ENCODE results near the gene CCDC192.

DNA sequence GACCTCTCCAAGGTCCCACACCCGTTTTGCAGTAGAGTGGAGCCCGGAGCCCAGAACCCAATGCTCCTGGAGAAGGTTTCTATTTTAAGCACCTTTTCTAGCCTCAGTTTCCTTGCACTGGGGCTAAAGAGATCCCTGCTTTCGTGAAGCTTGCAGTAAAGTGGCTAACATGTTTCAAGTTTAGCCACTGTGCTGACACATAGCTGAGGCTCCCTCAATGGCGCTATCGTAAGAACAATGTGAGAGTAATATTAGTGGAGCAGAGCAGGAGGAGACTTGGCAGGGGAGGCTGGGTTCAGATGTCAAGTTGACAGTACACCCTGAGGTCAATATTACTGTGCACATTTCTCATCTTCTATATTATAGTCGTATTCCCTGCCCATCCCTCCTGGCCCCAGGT, 46.4 kb upstream of the CCDC192 start:
- no peak for TF ChIP-seq MXI1 (conservative IDR thresholded peaks at IDR 0.05; ENCODE audit: poor library complexity, severe bottlenecking)
- TF ChIP-seq SMC3 (conservative IDR thresholded peaks at IDR 0.05; ENCODE audit: poor library complexity): no peak
- TF ChIP-seq, protein P1, sequence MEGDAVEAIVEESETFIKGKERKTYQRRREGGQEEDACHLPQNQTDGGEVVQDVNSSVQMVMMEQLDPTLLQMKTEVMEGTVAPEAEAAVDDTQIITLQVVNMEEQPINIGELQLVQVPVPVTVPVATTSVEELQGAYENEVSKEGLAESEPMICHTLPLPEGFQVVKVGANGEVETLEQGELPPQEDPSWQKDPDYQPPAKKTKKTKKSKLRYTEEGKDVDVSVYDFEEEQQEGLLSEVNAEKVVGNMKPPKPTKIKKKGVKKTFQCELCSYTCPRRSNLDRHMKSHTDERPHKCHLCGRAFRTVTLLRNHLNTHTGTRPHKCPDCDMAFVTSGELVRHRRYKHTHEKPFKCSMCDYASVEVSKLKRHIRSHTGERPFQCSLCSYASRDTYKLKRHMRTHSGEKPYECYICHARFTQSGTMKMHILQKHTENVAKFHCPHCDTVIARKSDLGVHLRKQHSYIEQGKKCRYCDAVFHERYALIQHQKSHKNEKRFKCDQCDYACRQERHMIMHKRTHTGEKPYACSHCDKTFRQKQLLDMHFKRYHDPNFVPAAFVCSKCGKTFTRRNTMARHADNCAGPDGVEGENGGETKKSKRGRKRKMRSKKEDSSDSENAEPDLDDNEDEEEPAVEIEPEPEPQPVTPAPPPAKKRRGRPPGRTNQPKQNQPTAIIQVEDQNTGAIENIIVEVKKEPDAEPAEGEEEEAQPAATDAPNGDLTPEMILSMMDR (IDR thresholded peaks at IDR 0.05; ENCODE audit: poor library complexity, severe bottlenecking): no peak

Measured in neural cell (in vitro differentiated cells).